Left colon (tissue), 2 donors: ENCODE measurements around the gene ZFP90. TPM values are rescaled to one million over a fixed set of nuclear protein-coding genes. Genes with fewer than 3 reads are reported as not detected.
A peak's percentile ranks its signal among the peaks of the same experiment; 100 is the strongest.

Experiments used
- ATAC-seq: fragments of 200-7000 bp; cut with Tn5 transposase; one replicate; pipeline ENCODE4 v1.9.1; 2020; ENCODE audit warnings: mild to moderate bottlenecking, moderate library complexity
- DNase-seq, 2 donors: peaks; one replicate each; pipeline ENCODE4 v3.0.0-alpha.2; 2020
- intact Hi-C, 2 donors: fragments of 100-400 bp; cut with DNase I in 1 of 2; cut with micrococcal nuclease in 1 of 2; formaldehyde crosslinking; loops; one replicate each; pipeline versions ENCODE4 v1.11.2 to v1.14.0; 2022; cut with DNase I, micrococcal nuclease
- total RNA-seq, 2 donors: library from RNA; stranded (reverse); fragmentation: NEBNext Ultra II Directional; extraction: Animal tissue kit (Norgen Biotek cat#: 25700); gene quantifications; one replicate each; pipeline ENCODE4 v1.2.1, GENCODE V29; 2021
- donor health status: DM: no; HTN: no; CAD: no.
- donor health status: DM: yes; HTN: yes; CAD: no.

ZFP90 gene
- total RNA-seq, 2 donors from 2014 or later, result 8.4 to 9.0 TPM

DNA sequence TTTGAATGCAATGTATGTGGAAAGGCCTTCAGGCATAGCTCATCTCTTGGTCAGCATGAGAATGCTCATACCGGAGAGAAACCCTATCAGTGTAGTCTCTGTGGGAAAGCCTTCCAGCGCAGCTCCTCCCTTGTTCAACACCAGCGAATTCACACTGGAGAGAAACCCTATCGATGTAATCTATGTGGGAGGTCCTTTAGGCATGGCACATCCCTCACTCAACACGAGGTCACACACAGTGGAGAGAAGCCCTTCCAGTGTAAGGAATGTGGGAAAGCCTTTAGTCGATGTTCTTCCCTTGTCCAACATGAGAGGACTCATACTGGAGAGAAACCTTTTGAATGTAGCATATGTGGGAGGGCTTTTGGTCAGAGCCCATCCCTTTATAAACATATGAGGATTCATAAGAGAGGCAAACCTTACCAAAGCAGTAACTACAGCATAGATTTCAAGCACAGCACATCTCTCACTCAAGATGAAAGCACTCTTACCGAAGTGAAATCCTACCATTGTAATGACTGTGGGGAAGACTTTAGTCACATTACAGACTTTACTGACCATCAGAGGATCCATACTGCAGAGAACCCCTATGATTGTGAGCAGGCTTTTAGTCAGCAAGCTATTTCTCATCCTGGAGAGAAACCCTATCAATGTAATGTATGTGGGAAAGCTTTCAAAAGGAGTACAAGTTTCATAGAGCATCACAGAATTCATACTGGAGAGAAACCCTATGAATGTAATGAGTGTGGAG is 24.7 kb downstream of the ZFP90 start:
- ATAC-seq (no peak), DNase-seq (no peak)
- intact Hi-C loops, result no loop called here

GRCh38 chr16:68564382-68564985 is 25.4 kb downstream of the ZFP90 start:
- no peak for DNase-seq
- intact Hi-C loops, result no loop called here
- no peak for ATAC-seq

GRCh38 chr16:68574479-68574878 is 35.4 kb downstream of the ZFP90 start:
- intact Hi-C loops, result no loop called here
- no peak for ATAC-seq
- no peak for DNase-seq

- no peak for DNase-seq
- ATAC-seq, result no peak
These were observed 36.0 kb downstream of the ZFP90 start for GRCh38 chr16:68575082-68575481.

DNA sequence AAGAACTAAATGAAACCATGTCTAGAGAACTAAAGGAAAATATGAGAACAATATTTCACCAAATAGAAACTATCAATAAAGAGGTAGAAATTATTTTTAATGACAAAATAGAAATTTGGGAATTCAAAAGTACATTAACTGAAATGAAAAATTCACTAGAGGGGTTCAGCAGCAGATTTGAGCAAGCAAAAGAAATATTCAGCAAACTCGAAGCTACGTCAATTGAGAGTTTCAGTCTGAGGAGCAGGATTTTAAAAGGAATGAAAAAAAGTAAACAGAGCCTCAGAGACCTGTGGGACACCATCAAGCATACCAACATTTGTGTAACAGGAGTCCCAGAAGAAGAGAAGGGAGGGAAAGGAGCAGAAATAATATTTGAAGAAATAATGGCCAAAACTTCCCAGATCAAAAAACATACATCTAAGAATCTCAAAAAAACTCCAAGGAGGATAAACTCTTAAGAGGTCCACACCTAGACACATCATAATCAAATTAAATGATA is 38.3 kb downstream of the ZFP90 start:
- intact Hi-C loops, result no loop called here
- no peak for DNase-seq

More at GRCh38 chr16:68575082-68575481, 36.0 kb downstream of the ZFP90 start:
- intact Hi-C loops, result no loop called here

GRCh38 chr16:68590201-68590994 is 51.3 kb downstream of the ZFP90 start:
- peak; percentile 26 to 75 for DNase-seq

More for the DNA sequence above, 38.3 kb downstream of the ZFP90 start:
- ATAC-seq, result no peak

GRCh38 chr16:68592466-68593337 is 53.6 kb downstream of the ZFP90 start:
- intact Hi-C loops, result no loop called here
- ATAC-seq (peak; percentile 39), DNase-seq (no peak)

More at GRCh38 chr16:68590201-68590994, 51.3 kb downstream of the ZFP90 start:
- intact Hi-C loops, result no loop called here
- peak; percentile 88 for ATAC-seq

DNA sequence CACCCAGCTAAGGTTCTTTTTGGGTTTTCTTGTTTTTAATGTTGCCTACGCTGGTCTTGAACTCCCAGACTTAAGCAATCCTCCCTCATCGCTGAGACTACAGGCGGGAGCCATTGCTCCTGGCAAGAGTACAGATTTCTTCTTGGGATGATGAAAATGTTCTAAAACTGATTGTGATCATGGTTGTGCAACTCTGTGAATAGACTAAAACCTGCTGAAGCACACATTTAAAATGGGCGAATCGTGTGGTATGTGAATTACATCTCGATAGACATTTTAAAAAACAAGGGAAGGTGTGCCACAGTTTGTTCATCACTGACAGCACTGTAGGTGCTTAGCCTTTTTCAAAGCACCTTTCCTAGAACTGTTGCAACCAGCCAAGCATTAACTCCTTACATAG is 57.2 kb downstream of the ZFP90 start:
- ATAC-seq, result no peak
- intact Hi-C loops, result no loop called here
- no peak for DNase-seq

GRCh38 chr16:68599586-68599985 is 60.5 kb downstream of the ZFP90 start:
- intact Hi-C loops, result no loop called here

DNA sequence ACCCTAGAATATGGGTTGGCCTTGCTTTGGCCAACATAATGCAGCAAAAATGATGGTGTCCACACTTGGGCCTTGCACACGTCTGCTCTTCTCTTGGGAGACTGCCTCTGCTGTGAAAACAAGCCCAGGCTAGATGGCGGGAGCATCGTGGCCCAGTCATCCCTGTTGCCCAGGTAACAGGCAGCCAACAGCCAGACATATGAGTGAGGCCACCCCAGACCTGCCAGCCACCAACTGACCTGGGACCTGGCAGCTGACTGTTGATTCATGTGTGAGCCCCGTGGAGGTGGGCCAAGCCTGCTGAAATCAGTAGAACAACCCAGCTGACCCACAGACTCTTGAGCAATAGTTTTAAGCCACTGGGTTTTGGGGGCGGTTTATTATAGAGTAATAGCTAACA is 66.7 kb downstream of the ZFP90 start:
- intact Hi-C loops, result no loop called here
- ATAC-seq (no peak), DNase-seq (no peak)

More at GRCh38 chr16:68599586-68599985, 60.5 kb downstream of the ZFP90 start:
- ATAC-seq, result no peak
- no peak for DNase-seq

- no peak for ATAC-seq
- intact Hi-C loops, result no loop called here
- DNase-seq, result no peak
These were observed 68.4 kb downstream of the ZFP90 start for GRCh38 chr16:68607443-68607842.

- no peak for DNase-seq
- no peak for ATAC-seq
- intact Hi-C loops, result no loop called here
These were observed 69.2 kb downstream of the ZFP90 start for GRCh38 chr16:68608330-68608729.

DNA sequence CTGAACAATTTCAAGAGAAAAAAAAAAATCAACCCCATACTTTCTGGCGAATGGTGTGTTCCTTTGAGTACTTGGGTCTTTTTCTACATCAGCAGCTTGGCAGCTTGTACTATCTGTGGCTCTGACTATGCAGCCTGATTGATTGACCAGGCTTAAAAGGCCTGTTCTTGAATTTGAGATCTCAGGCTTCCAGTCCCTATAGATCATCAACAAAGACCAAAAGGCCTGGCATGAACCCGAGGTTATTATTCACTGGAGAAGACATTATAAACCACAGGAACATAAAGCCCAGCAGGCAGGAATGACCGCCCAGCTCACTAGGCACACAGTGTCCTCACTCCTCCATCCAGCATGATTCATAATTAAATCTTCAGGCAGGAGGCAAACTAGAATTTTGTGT is 73.9 kb downstream of the ZFP90 start:
- DNase-seq, result no peak
- ATAC-seq, result no peak
- intact Hi-C loops, result no loop called here

DNA sequence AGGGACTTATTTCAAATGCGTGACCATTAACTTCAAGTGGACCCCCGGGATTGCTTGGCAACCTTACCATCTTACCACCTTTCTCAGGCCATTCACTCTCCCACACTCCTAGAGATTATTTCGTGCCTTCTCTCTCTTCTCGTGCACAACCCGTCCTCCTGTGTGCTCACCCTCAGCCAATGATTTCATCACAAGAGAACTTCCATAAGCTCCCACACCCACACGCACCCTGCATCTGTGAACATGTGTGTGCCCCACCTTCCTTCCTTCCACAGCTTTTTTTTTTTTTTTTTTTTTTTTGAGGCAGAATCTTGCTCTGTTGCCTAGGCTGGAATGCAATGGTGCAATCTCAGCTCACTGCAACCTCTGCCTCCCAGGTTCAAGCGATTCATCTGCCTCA is 78.6 kb downstream of the ZFP90 start:
- no peak for ATAC-seq
- intact Hi-C loops, result no loop called here
- no peak for DNase-seq

Other genes with a start within 250 kb of the ZFP90 start
- 10 to 100 TPM; 13.9 to 15.4 TPM for gene SLC7A6OS, start 228.3 kb upstream of the ZFP90 start, total RNA-seq
- gene PRMT7, start 228.3 kb upstream of the ZFP90 start, total RNA-seq, result 10 to 100 TPM; 26.3 to 27.7 TPM
- 10 to 100 TPM; 71.5 to 90.3 TPM for gene SMPD3, start 90.8 kb upstream of the ZFP90 start, total RNA-seq
- gene CDH3, start 106.0 kb downstream of the ZFP90 start, total RNA-seq, result under 1 TPM; 0.81 to 0.89 TPM
- gene CDH1, start 198.0 kb downstream of the ZFP90 start, total RNA-seq, result 100 to 1,000 TPM; 714 to 770 TPM